ENCODE measurements around the gene SKIC2.
"Not testable (repeated sequence)": the region's sequence is repeated elsewhere in the genome, so short reads cannot be mapped to it uniquely, and the experiment has no call there.

SKIC2 gene

GRCh38 chr6:31927242-31927862, 31.6 kb upstream of the SKIC2 start, which contains the start of gene C2:
C2 (plus strand) TSS chr6:31927717; CDS start chr6:31927753, 36 bp downstream.
- WGBS, 2 experiments = 80 to 82% methylated on average over 11 of the region's 11 CpGs
- Histone ChIP-seq H3K36me3 (ENCODE audit: control insufficient read depth, insufficient read depth, low read length) (no peaks in the 10 kb centered on the region), H3K27ac (ENCODE audit: insufficient read depth, low read depth, low read length, poor library complexity, severe bottlenecking) (no peak within 1 kb of the TSS), H3K4me1 (ENCODE audit: control insufficient read depth, insufficient read depth, low read length) (no peaks in the 10 kb centered on the region), H3K9me3 (ENCODE audit: control insufficient read depth, low read length) (no peaks in the 10 kb centered on the region), H3K4me3 (ENCODE audit: insufficient read depth, low read depth, low read length) (no peak within 1 kb of the TSS), H3K27me3 (ENCODE audit: control insufficient read depth, insufficient read depth, low read length, poor library complexity, severe bottlenecking) (peaks cover 3% of the 10 kb centered on the region)

GRCh38 chr6:31927863-31928671, 30.9 kb upstream of the SKIC2 start:
- H3K27me3 ChIP-seq (ENCODE audit: control insufficient read depth, insufficient read depth, low read length, poor library complexity, severe bottlenecking) = peaks cover 3% of the 10 kb centered on the region
- no peaks in the 10 kb centered on the region for H3K36me3 ChIP-seq (ENCODE audit: control insufficient read depth, insufficient read depth, low read length)
- no peak overlapping the region for H3K27ac ChIP-seq (ENCODE audit: insufficient read depth, low read depth, low read length, poor library complexity, severe bottlenecking)
- H3K9me3 ChIP-seq (ENCODE audit: control insufficient read depth, low read length) = no peaks in the 10 kb centered on the region
- no peaks in the 10 kb centered on the region for H3K4me1 ChIP-seq (ENCODE audit: control insufficient read depth, insufficient read depth, low read length)
- H3K4me3 ChIP-seq (ENCODE audit: insufficient read depth, low read depth, low read length) = no peak overlapping the region
- 89 to 94% methylated on average over 11 of the region's 11 CpGs for WGBS, 2 experiments

GRCh38 chr6:31928672-31928939, 30.4 kb upstream of the SKIC2 start:
- Histone ChIP-seq H3K9me3 (ENCODE audit: control insufficient read depth, low read length) (no peaks in the 10 kb centered on the region), H3K4me1 (ENCODE audit: control insufficient read depth, insufficient read depth, low read length) (no peaks in the 10 kb centered on the region), H3K27me3 (ENCODE audit: control insufficient read depth, insufficient read depth, low read length, poor library complexity, severe bottlenecking) (peaks cover 3% of the 10 kb centered on the region), H3K36me3 (ENCODE audit: control insufficient read depth, insufficient read depth, low read length) (no peaks in the 10 kb centered on the region), H3K4me3 (ENCODE audit: insufficient read depth, low read depth, low read length) (no peak overlapping the region), H3K27ac (ENCODE audit: insufficient read depth, low read depth, low read length, poor library complexity, severe bottlenecking) (no peak overlapping the region)
- WGBS, 2 experiments = 92% methylated on average over 9 of the region's 9 CpGs

- WGBS, 2 experiments = 96 to 100% methylated on average over 1 of the region's 1 CpG
- H3K27ac ChIP-seq (ENCODE audit: insufficient read depth, low read depth, low read length, poor library complexity, severe bottlenecking) = no peak overlapping the region
Observed at GRCh38 chr6:31930962-31931361, 28.0 kb upstream of the SKIC2 start.

GRCh38 chr6:31932137-31932536, 26.8 kb upstream of the SKIC2 start:
- WGBS, 2 experiments = 96 to 98% methylated on average over 32 of the region's 32 CpGs
- not testable (repeated sequence) for H3K4me1 ChIP-seq (ENCODE audit: control insufficient read depth, insufficient read depth, low read length); H3K9me3 ChIP-seq (ENCODE audit: control insufficient read depth, low read length)

More at GRCh38 chr6:31930962-31931361, 28.0 kb upstream of the SKIC2 start:
- no peaks in the 10 kb centered on the region for H3K9me3 ChIP-seq (ENCODE audit: control insufficient read depth, low read length)
- no peaks in the 10 kb centered on the region for H3K27me3 ChIP-seq (ENCODE audit: control insufficient read depth, insufficient read depth, low read length, poor library complexity, severe bottlenecking)
- no peak overlapping the region for H3K4me3 ChIP-seq (ENCODE audit: insufficient read depth, low read depth, low read length)
- H3K4me1 ChIP-seq (ENCODE audit: control insufficient read depth, insufficient read depth, low read length) = no peaks in the 10 kb centered on the region
- no peaks in the 10 kb centered on the region for H3K36me3 ChIP-seq (ENCODE audit: control insufficient read depth, insufficient read depth, low read length)

GRCh38 chr6:31933537-31933936, 25.4 kb upstream of the SKIC2 start:
- no peaks in the 10 kb centered on the region for H3K36me3 ChIP-seq (ENCODE audit: control insufficient read depth, insufficient read depth, low read length)
- H3K4me3 ChIP-seq (ENCODE audit: insufficient read depth, low read depth, low read length) = no peak overlapping the region
- no peaks in the 10 kb centered on the region for H3K27me3 ChIP-seq (ENCODE audit: control insufficient read depth, insufficient read depth, low read length, poor library complexity, severe bottlenecking)
- no peak overlapping the region for H3K27ac ChIP-seq (ENCODE audit: insufficient read depth, low read depth, low read length, poor library complexity, severe bottlenecking)
- no peaks in the 10 kb centered on the region for H3K9me3 ChIP-seq (ENCODE audit: control insufficient read depth, low read length)
- WGBS, 2 experiments = 90 to 94% methylated on average over 19 of the region's 19 CpGs
- no peaks in the 10 kb centered on the region for H3K4me1 ChIP-seq (ENCODE audit: control insufficient read depth, insufficient read depth, low read length)

More at GRCh38 chr6:31932137-31932536, 26.8 kb upstream of the SKIC2 start:
- not testable (repeated sequence) for H3K27me3 ChIP-seq (ENCODE audit: control insufficient read depth, insufficient read depth, low read length, poor library complexity, severe bottlenecking); H3K36me3 ChIP-seq (ENCODE audit: control insufficient read depth, insufficient read depth, low read length); H3K27ac ChIP-seq (ENCODE audit: insufficient read depth, low read depth, low read length, poor library complexity, severe bottlenecking); H3K4me3 ChIP-seq (ENCODE audit: insufficient read depth, low read depth, low read length)

- 89 to 96% methylated on average over 3 of the region's 3 CpGs for WGBS, 2 experiments
Observed at GRCh38 chr6:31935021-31935420, 24.0 kb upstream of the SKIC2 start.

GRCh38 chr6:31935823-31936222, 23.2 kb upstream of the SKIC2 start:
- no peak overlapping the region for H3K27ac ChIP-seq (ENCODE audit: insufficient read depth, low read depth, low read length, poor library complexity, severe bottlenecking)
- no peaks in the 10 kb centered on the region for H3K4me1 ChIP-seq (ENCODE audit: control insufficient read depth, insufficient read depth, low read length)
- no peaks in the 10 kb centered on the region for H3K9me3 ChIP-seq (ENCODE audit: control insufficient read depth, low read length)
- 86 to 88% methylated on average over 9 of the region's 9 CpGs for WGBS, 2 experiments
- H3K4me3 ChIP-seq (ENCODE audit: insufficient read depth, low read depth, low read length) = no peak overlapping the region
- H3K36me3 ChIP-seq (ENCODE audit: control insufficient read depth, insufficient read depth, low read length) = no peaks in the 10 kb centered on the region
- H3K27me3 ChIP-seq (ENCODE audit: control insufficient read depth, insufficient read depth, low read length, poor library complexity, severe bottlenecking) = no peaks in the 10 kb centered on the region

More at GRCh38 chr6:31935021-31935420, 24.0 kb upstream of the SKIC2 start:
- no peaks in the 10 kb centered on the region for H3K36me3 ChIP-seq (ENCODE audit: control insufficient read depth, insufficient read depth, low read length)
- no peaks in the 10 kb centered on the region for H3K4me1 ChIP-seq (ENCODE audit: control insufficient read depth, insufficient read depth, low read length)
- H3K4me3 ChIP-seq (ENCODE audit: insufficient read depth, low read depth, low read length) = no peak overlapping the region
- H3K9me3 ChIP-seq (ENCODE audit: control insufficient read depth, low read length) = no peaks in the 10 kb centered on the region
- no peaks in the 10 kb centered on the region for H3K27me3 ChIP-seq (ENCODE audit: control insufficient read depth, insufficient read depth, low read length, poor library complexity, severe bottlenecking)
- H3K27ac ChIP-seq (ENCODE audit: insufficient read depth, low read depth, low read length, poor library complexity, severe bottlenecking) = no peak overlapping the region

- H3K4me3 ChIP-seq (ENCODE audit: insufficient read depth, low read depth, low read length) = no peak overlapping the region
- H3K27ac ChIP-seq (ENCODE audit: insufficient read depth, low read depth, low read length, poor library complexity, severe bottlenecking) = no peak overlapping the region
- no peaks in the 10 kb centered on the region for H3K36me3 ChIP-seq (ENCODE audit: control insufficient read depth, insufficient read depth, low read length)
- no peaks in the 10 kb centered on the region for H3K9me3 ChIP-seq (ENCODE audit: control insufficient read depth, low read length)
- H3K27me3 ChIP-seq (ENCODE audit: control insufficient read depth, insufficient read depth, low read length, poor library complexity, severe bottlenecking) = no peaks in the 10 kb centered on the region
- H3K4me1 ChIP-seq (ENCODE audit: control insufficient read depth, insufficient read depth, low read length) = peaks cover 1% of the 10 kb centered on the region
- WGBS, 2 experiments = 47 to 55% methylated on average over 6 of the region's 6 CpGs
Observed at GRCh38 chr6:31940256-31940664, 18.7 kb upstream of the SKIC2 start.

GRCh38 chr6:31943742-31944141, 15.2 kb upstream of the SKIC2 start:
- WGBS, 2 experiments = 84 to 89% methylated on average over 3 of the region's 3 CpGs
- Histone ChIP-seq H3K9me3 (ENCODE audit: control insufficient read depth, low read length) (no peaks in the 10 kb centered on the region), H3K36me3 (ENCODE audit: control insufficient read depth, insufficient read depth, low read length) (no peaks in the 10 kb centered on the region), H3K4me1 (ENCODE audit: control insufficient read depth, insufficient read depth, low read length) (peaks cover 8% of the 10 kb centered on the region), H3K27ac (ENCODE audit: insufficient read depth, low read depth, low read length, poor library complexity, severe bottlenecking) (no peak overlapping the region), H3K4me3 (ENCODE audit: insufficient read depth, low read depth, low read length) (no peak overlapping the region), H3K27me3 (ENCODE audit: control insufficient read depth, insufficient read depth, low read length, poor library complexity, severe bottlenecking) (no peaks in the 10 kb centered on the region)
